CD4-positive, alpha-beta T cell (primary cell): Measurements from ENCODE around the gene KHK. TPM values are rescaled to one million over a fixed set of nuclear protein-coding genes. Genes with fewer than 3 reads are reported as not detected.

Experiments used
- ATAC-seq: fragments of 200-7000 bp; cut with Tn5 transposase; one replicate; pipeline ENCODE4 v1.10.0; 2022; ENCODE audit warnings: mild to moderate bottlenecking; ENCODE audit not compliant: poor library complexity
- CTCF ChIA-PET: fragments of 350-600 bp; sonication (Branson Sonifier 250); formaldehyde crosslinking; loops from one replicate; lab custom pipeline; 2021; ENCODE audit warnings: antibody characterized with exemption, inconsistent platforms; lab: Charles Lee
- POLR2A ChIA-PET: fragments of 350-600 bp; sonication (Branson Sonifier 250); formaldehyde crosslinking; loops from one replicate; lab custom pipeline; 2021; ENCODE audit warnings: antibody characterized with exemption, inconsistent platforms; lab: Charles Lee
- DNase-seq, 14 experiments: peaks; one replicate each; pipeline ENCODE4 v3.0.0-alpha.2; 2013 to 2020; ENCODE audit warnings: mixed read lengths in 2 of 14
- H3K27ac ChIP-seq, 2 donors: one replicate each; pipeline versions ENCODE4 v1.5.1 to v1.7.0; 2013; ENCODE audit warnings: low read length in 2 of 2, low read depth in 1 of 2, mild to moderate bottlenecking in 1 of 2
- H3K27me3 ChIP-seq, 2 experiments: 1 replicate in 1 of 2; 2 replicates in 1 of 2; pipeline versions ENCODE4 v1.6.1 to v1.7.0; 2013; ENCODE audit warnings: low read length in 2 of 2, control low read depth in 1 of 2, mild to moderate bottlenecking in 1 of 2, moderate library complexity in 1 of 2; ENCODE audit not compliant: insufficient read depth in 2 of 2, control insufficient read depth in 1 of 2
- H3K36me3 ChIP-seq: one replicate; pipeline ENCODE4 v1.6.1; 2013; ENCODE audit warnings: low read length, control low read depth; ENCODE audit not compliant: insufficient read depth
- H3K4me1 ChIP-seq: one replicate; pipeline ENCODE4 v1.6.1; 2013; ENCODE audit warnings: low read length, control low read depth; ENCODE audit not compliant: insufficient read depth
- H3K4me3 ChIP-seq: one replicate; pipeline ENCODE4 v1.5.1; 2013; ENCODE audit warnings: mild to moderate bottlenecking, low read length, moderate library complexity
- H3K9me3 ChIP-seq, 2 experiments: 1 replicate in 1 of 2; 2 replicates in 1 of 2; pipeline versions ENCODE4 v1.6.1 to v1.7.0; 2013; ENCODE audit warnings: low read length in 2 of 2, mild to moderate bottlenecking in 2 of 2, control low read depth in 1 of 2, moderate library complexity in 1 of 2; ENCODE audit not compliant: control insufficient read depth in 1 of 2, insufficient read depth in 1 of 2
- H3K27ac Mint-ChIP-seq: one replicate; pipeline ENCODE4 v1.8.0; 2020; ENCODE audit warnings: mixed read lengths
- H3K27me3 Mint-ChIP-seq: one replicate; pipeline ENCODE4 v1.8.0; 2021; ENCODE audit warnings: mixed read lengths
- H3K36me3 Mint-ChIP-seq: one replicate; pipeline ENCODE4 v1.8.0; 2021; ENCODE audit warnings: low read depth, mixed read lengths
- H3K4me1 Mint-ChIP-seq: one replicate; pipeline ENCODE4 v1.8.0; 2021; ENCODE audit warnings: low read depth, mixed read lengths
- H3K4me3 Mint-ChIP-seq: one replicate; pipeline ENCODE4 v1.8.0; 2020; ENCODE audit warnings: mild to moderate bottlenecking, mixed read lengths
- H3K9me3 Mint-ChIP-seq: one replicate; pipeline ENCODE4 v1.8.0; 2020; ENCODE audit warnings: mixed read lengths
- CTCF ChIP-seq: fragments of 200-600 bp; IDR thresholded peaks from one replicate; pipeline ENCODE4 v1.8.0; 2022; ENCODE audit warnings: antibody characterized with exemption, mild to moderate bottlenecking
- intact Hi-C, 2 experiments: fragments of 100-400 bp; cut with DNase I in 1 of 2; cut with micrococcal nuclease in 1 of 2; formaldehyde crosslinking; loops; one replicate each; pipeline versions ENCODE4 v1.15.1 to v1.9.0; 2023 to 2025; cut with DNase I, micrococcal nuclease
- total RNA-seq, 174 experiments: library from RNA in 2 of 174; stranded (reverse) in 2 of 174; gene quantifications; one replicate each; pipeline ENCODE4 v1.2.3 and lab custom pipeline; 2021 to 2026

Gene KHK
- total RNA-seq, 2 experiments from 2014 or later: 4.7 TPM

DNA sequence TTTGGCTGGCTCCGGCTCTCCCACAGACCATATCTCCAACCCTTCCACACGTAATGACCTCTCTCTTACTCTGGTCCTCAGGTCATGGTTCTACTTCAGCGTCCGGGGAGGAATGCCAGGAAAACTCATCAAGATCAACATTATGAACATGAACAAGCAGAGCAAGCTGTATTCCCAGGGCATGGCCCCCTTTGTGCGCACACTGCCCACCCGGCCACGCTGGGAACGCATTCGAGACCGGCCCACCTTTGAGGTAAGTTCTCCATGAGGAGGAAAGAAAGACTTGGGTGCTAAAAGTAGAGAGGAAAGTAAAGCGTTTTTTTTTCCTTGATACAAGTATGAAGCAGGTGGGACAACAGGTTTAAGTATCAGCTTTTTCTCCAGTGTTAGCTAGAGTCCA is 33.3 kb upstream of the KHK start:
- no peak overlapping the region for H3K27ac ChIP-seq
- peaks cover 25% of the 10 kb centered on the region for H3K36me3 ChIP-seq
- H3K36me3 Mint-ChIP-seq: peaks cover 50% of the 10 kb centered on the region
- H3K4me1 Mint-ChIP-seq: peaks cover 27% of the 10 kb centered on the region
- TF ChIP-seq CTCF: no peak
- H3K4me3 Mint-ChIP-seq: peak overlapping the region; percentile 96
- H3K9me3 Mint-ChIP-seq: no peaks in the 10 kb centered on the region
- peak overlapping the region; percentile 15 for H3K27ac Mint-ChIP-seq
- intact Hi-C loops: loop anchor here in 1 of 2 experiments (5.0 kb wide), 1 partner anchor 159 kb away; the partner anchor contains the start of genes ATRAID and SLC5A6
- DNase-seq (peak in 1 of 14 experiments; percentile 19), ATAC-seq (no peak)
- H3K9me3 ChIP-seq: no peaks in the 10 kb centered on the region
- ChIA-PET CTCF (interaction anchor here (0.9 to 1.4 kb wide), 2 partner anchors 18 to 92 kb away, joined by 3 to 4 read pairs; partner anchors contain the start of gene OST4), POLR2A (interaction anchor here (3.0 to 13.4 kb wide), 3 partner anchors 8 to 31 kb away, joined by 26 to 301 read pairs (median 113); partner anchors contain the start of genes KHK and OST4)
- H3K27me3 Mint-ChIP-seq: peaks cover 15% of the 10 kb centered on the region
- H3K27me3 ChIP-seq: no peaks in the 10 kb centered on the region
- H3K4me1 ChIP-seq: peaks cover 20% of the 10 kb centered on the region
- H3K4me3 ChIP-seq: no peak overlapping the region

- no peak overlapping the region for H3K4me3 ChIP-seq
- Mint-ChIP-seq H3K27me3 (peaks cover 15% of the 10 kb centered on the region), H3K4me1 (peaks cover 27% of the 10 kb centered on the region), H3K4me3 (peak overlapping the region; percentile 40), H3K9me3 (no peaks in the 10 kb centered on the region), H3K36me3 (peaks cover 53% of the 10 kb centered on the region), H3K27ac (peak overlapping the region; percentile 15)
- no peaks in the 10 kb centered on the region for H3K9me3 ChIP-seq
- no peak for TF ChIP-seq CTCF
- H3K27me3 ChIP-seq: no peaks in the 10 kb centered on the region
- DNase-seq (peak in 1 of 14 experiments; percentile 10), ATAC-seq (no peak)
- peaks cover 20% of the 10 kb centered on the region for H3K4me1 ChIP-seq
- H3K27ac ChIP-seq: no peak overlapping the region
- POLR2A ChIA-PET: interaction anchor here (1.3 to 13.4 kb wide), 2 partner anchors 17 to 34 kb away, joined by 3 to 301 read pairs; partner anchors contain the start of gene OST4
- peaks cover 27% of the 10 kb centered on the region for H3K36me3 ChIP-seq
- CTCF ChIA-PET: interaction anchor here (1.4 kb wide), 1 partner anchor 18 kb away, joined by 4 read pairs; the partner anchor contains the start of gene OST4
- intact Hi-C loops: loop anchor here in 1 of 2 experiments (5.0 kb wide), 1 partner anchor 159 kb away; the partner anchor contains the start of genes ATRAID and SLC5A6
Measured at GRCh38 chr2:27053776-27054175, 32.8 kb upstream of the KHK start.

DNA sequence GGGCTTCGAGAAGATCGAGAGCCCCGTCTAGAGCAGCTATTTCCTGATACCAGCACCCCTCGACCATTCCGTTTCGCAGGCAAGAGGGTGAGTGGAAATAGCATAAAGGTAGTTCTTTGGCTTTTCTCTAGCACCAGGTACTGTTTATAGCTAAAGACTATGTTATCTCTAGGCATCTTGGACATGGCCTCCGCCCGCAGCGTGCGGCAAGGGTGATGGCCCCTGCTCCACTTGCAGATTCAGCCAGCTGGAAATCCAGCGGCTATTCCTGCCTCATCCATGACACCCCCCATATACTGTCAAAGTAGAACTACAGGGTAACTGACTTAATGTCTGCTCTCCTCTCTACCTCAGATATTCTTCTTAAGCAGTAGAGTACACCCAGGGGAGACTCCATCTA is 31.9 kb upstream of the KHK start:
- H3K4me3 ChIP-seq: no peak overlapping the region
- intact Hi-C loops: loop anchor here in 1 of 2 experiments (5.0 kb wide), 1 partner anchor 158 kb away; the partner anchor contains the start of genes ATRAID and SLC5A6
- H3K27me3 ChIP-seq: no peaks in the 10 kb centered on the region
- TF ChIP-seq CTCF: no peak
- Mint-ChIP-seq H3K4me3 (peak overlapping the region; percentile 58), H3K27me3 (peaks cover 15% of the 10 kb centered on the region), H3K27ac (peak overlapping the region; percentile 65), H3K4me1 (peaks cover 22% of the 10 kb centered on the region), H3K36me3 (peaks cover 52% of the 10 kb centered on the region), H3K9me3 (no peaks in the 10 kb centered on the region)
- H3K9me3 ChIP-seq: no peaks in the 10 kb centered on the region
- no peak for ATAC-seq
- H3K36me3 ChIP-seq: peaks cover 31% of the 10 kb centered on the region
- DNase-seq: no peak
- ChIA-PET CTCF (interaction anchor here (1.4 kb wide), 1 partner anchor 17 kb away, joined by 4 read pairs; the partner anchor contains the start of gene OST4), POLR2A (interaction anchor here (1.3 to 13.4 kb wide), 2 partner anchors 16 to 33 kb away, joined by 3 to 301 read pairs; partner anchors contain the start of gene OST4)
- H3K4me1 ChIP-seq: peaks cover 13% of the 10 kb centered on the region
- no peak overlapping the region for H3K27ac ChIP-seq
